RPMI7951 (cell line): ENCODE measurements around the gene NPR3. TPM values are rescaled to one million over a fixed set of nuclear protein-coding genes. Genes with fewer than 3 reads are reported as not detected.

Source experiments
- DNase-seq: peaks from one replicate; pipeline ENCODE4 v3.0.0-alpha.2; 2012; ENCODE audit warnings: low read depth
- total RNA-seq: library from RNA; depleted of rRNA; stranded (reverse); fragments of >200 nt; shearing (Covaris generic); gene quantifications from 2 replicates; pipeline ENCODE4 v1.2.3, GENCODE V29; 2014; rRNA removed

Gene NPR3
- total RNA-seq, 1 experiment from 2014 or later: 0.60 TPM

DNA sequence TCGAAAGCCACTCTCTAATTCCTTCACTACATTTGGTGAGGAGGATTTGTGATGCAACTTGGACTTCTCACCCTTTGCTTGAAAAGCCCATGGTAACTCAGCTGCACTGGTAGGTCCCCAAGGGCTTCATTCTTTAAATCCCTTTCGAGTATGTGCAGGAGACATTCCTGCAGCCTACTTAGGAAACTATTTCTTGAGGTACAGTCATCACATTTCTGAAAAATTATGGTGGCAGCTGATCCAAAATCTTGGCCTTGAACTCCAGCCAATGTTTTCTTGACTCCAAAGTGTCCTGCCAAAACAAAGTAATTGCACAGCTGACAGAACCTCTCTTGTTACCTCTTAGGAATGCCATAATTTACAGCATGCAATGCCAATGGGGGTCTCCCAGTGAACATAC, 99.7 kb downstream of the NPR3 start:
- DNase-seq: no peak

DNA sequence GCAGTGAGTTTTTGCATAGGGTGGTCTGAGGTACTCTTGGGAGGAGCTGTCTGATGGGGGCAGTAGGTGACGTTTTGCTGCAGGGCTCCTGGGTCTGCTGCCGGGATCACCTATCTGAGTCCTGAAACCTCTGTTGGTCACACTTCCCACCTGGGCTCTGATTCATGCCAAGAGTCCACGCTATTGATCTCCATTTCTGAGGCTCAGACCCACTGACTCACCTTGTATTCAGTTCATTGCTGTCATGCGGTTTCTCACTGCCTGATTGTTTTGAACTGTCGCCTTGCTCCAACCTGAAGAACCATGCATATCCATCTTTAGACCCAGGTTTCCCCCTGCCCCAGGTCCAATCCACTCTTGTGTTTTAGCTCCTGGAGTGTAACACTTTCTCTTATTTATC, 101.3 kb downstream of the NPR3 start:
- DNase-seq: no peak

DNA sequence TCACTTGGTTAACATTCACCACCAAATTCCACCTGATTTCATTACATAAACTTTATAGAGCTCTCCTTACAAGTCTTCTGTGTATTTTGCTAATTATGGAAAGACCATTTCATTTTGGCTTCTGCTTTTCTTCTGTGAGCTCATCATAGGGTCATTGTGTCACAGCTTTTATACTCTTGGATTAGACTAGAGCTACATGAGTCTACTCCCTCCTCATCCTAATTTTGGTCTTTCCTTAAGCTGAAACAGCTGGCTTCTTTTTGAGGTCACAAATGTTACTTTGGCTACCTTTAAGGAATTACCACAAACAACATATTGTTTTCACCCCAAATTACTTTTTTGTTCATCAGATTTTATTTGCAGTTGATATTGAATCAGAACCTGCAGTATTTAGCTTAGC, 103.0 kb downstream of the NPR3 start:
- no peak for DNase-seq

DNA sequence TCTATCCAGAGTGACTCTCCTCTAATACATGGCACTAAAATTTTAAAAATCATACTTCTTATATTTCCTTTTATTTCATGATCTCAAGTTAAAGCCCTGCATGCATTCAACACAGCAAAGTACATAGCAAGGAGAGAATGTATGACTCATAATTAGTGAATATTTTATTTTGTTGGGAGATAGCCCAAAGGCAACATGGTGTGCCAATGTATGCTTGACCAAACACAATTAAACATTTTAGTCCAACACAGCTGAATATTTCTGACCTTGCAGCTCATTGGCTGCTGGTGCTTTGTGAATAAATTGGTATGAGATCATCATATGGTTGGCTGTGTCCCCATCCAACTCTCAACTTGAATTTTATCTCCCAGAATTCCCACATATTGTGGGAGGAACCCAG, 103.5 kb downstream of the NPR3 start:
- DNase-seq: peak; percentile 52

DNA sequence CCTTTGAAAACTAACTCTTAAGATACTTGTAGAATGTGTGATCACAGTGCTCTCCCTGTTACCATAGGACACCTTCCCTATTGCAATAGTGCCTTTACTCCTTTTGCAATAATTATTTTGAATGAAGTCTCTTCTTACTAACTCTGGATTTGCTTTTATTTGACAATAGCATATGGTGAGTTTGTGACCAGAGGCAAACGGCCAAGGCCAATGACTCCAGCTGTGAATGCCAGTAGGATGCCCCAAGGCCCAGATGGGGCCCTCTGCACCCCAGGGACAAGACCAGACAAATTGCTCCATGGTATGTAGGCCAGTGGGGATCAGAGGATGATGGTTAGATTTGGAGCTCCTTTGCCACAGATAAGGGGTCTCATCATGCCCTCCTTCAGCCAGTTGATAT, 116.9 kb downstream of the NPR3 start:
- no peak for DNase-seq

DNA sequence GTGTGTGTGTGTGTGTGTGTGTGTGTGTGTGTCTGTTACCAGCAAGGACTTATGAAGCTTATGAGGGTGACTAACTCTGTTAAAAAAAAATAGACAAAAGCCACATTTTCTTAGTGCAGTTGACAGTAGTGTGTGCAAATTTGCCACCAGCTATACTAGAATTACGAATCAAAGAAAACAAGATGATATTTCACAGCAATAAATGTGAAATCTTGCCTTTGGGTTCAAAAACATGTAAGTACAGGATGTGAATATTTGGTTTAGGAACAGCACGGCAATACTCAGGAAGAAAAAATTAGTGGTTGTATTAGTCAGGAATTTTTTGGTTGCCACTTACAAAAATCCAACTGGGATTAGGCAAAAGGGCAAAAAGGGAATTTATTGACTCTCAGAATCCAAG, 117.4 kb downstream of the NPR3 start:
- no peak for DNase-seq

DNA sequence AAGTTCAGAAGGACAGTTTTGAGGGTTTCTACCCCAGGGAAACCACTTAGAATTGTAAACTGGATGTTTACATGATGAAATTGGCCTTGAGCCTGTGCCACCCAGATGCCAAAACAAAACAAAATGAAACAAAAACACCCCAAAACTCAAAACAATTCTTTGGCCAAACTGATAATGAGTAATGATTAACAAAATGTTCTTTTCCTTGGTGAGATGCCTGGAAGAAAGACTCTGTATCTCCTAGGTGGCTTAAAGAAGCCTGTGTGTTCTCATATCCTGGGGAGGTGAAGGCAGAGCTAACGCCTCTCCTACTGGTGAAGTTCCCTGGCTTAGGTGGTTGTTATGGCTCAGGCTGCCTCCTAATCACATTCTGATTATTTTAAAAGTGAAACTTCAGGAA, 120.5 kb downstream of the NPR3 start:
- no peak for DNase-seq

DNA sequence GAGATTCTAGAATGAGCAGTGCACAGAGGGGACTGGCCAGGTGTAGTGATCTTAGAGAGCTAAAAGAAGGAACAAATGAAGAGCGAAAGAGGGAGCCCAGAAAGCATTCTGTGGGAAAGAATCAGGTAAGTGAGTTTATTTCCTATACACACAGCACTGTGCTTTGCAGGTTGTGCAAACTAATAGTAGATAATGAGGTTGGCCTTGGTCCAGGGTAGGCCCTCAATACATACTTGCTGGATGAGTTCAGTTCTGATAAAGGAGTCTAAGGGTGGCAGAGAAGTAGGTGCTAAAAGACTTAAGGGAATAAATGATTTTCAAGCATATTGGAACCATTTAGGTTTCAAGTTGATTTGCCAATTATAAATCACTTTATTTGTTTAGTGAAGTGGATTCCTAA, 122.0 kb downstream of the NPR3 start:
- no peak for DNase-seq

DNA sequence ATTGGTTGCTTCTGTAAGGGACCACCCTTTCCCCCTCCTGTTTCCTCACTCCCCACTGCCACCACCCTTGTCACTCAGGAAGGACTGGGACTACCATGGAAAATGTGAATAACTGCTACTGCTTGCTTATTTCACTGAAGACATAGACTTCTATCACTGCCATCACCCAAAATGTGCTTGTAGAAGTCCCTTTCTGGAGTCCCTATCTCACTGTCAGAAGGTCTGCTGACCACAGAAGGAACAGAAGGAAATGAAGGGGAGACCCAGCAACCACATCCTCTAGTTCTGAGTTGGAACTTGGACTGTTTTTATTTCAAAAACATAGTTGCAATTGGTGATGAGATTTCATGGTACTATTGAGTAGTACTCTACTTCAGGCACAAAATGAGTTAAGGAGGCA, 122.5 kb downstream of the NPR3 start:
- no peak for DNase-seq

DNA sequence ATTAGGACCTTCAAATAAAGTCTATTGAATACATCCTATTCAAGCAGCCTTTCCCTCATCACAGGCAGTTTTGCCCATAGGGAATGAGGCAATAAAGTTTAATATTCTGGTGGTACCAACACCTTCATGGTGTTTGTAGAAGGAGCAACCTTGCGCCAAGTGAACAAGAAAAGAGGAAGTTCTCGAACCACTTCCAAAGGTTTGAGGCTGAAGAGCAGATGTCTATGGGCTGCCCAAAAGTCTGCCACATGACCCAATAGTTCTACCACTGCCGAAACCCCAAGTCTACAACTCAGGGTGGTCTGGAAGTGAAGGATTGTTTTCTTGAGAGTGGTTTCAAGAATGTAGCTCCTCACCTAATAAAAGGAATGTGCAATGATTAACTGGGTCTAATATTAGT, 123.1 kb downstream of the NPR3 start:
- DNase-seq: no peak

DNA sequence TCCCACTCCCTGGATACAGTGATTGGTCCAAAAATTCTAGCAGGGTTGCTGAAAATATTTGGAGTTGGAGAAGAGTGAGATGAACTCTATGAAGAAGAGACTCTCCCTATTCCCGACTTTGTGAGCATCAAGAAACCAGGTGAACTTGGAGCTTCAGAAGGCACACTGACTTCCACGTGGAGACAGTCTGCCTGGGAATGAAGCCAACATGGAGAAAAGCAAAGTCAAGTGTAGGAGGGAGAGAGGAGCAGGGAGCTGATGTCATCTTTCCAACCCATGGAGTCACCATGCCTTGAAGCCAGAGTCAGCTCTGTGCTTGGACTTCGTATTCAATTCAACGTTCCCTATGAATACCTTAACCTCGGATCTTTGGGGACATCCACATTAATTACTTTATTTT, 125.1 kb downstream of the NPR3 start:
- DNase-seq: peak; percentile 11

DNA sequence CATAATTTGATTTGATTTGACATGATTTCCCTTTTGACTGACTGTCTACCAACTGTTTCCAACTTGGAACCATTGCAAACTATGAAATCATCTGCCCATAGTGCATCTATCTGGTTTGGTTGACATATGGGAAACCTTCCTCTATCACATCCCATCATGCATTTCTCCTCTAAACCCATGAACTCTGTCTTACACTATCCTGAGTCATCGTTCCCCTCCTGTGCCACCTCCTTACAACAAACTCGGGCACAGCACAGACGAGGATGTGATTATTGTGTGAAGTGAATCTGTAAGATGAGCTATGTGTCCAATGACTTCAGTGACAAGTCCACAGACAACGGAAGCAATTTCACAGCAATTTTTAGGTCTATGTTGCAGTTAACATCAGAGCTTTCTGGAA, 126.1 kb downstream of the NPR3 start:
- peak; percentile 45 for DNase-seq

DNA sequence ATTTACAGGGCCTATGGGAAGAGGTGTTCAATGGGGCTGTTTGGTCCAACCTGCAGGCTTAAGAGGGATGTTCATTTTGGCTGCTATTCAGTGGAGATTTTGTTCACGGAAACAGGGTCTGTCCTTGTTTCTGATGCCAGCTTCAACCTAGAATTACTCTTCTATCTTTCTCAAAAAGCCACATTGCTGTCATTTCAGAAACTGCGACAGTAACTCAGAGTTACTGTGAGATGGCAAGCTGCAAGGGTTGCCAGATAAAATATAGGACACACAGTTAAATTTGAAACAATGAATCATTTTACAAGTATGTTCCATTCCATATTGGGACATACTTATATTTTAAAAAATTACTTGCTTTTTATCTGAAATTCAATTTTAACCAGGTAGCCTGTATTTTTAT, 128.0 kb downstream of the NPR3 start:
- DNase-seq: no peak

DNA sequence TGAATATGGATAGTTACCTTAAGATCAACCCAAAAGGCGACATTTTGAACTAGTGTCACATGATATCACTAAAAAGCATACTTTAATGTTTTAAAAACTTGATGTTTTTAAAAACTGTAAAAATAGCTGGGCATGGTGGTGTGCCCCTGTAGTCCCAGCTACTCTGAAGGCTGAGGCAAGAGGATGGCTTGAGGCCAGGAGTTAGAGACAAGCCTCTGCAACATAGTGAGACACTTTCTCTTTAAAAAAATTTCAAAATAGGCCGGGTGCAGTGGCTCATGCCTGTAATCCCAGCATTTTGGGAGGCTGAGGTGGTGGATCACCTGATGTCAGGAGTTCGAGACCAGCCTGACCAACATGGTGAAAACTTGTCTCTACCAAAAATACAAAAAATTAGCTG, 129.5 kb downstream of the NPR3 start:
- DNase-seq: no peak

Other genes with a start within 250 kb of the NPR3 start
- gene SUB1, start 125.8 kb upstream of the NPR3 start, total RNA-seq: 391 and 400 TPM in 2 replicates